GM19043 (cell line): Measurements from ENCODE around the gene DLX6.

Experiments used
- ATAC-seq: cut with Tn5 transposase; IDR thresholded peaks from one replicate; pipeline ENCODE4 v1.9.1; 2021; ENCODE audit warnings: low read depth; ENCODE audit not compliant: unreplicated experiment

DLX6 gene

DNA sequence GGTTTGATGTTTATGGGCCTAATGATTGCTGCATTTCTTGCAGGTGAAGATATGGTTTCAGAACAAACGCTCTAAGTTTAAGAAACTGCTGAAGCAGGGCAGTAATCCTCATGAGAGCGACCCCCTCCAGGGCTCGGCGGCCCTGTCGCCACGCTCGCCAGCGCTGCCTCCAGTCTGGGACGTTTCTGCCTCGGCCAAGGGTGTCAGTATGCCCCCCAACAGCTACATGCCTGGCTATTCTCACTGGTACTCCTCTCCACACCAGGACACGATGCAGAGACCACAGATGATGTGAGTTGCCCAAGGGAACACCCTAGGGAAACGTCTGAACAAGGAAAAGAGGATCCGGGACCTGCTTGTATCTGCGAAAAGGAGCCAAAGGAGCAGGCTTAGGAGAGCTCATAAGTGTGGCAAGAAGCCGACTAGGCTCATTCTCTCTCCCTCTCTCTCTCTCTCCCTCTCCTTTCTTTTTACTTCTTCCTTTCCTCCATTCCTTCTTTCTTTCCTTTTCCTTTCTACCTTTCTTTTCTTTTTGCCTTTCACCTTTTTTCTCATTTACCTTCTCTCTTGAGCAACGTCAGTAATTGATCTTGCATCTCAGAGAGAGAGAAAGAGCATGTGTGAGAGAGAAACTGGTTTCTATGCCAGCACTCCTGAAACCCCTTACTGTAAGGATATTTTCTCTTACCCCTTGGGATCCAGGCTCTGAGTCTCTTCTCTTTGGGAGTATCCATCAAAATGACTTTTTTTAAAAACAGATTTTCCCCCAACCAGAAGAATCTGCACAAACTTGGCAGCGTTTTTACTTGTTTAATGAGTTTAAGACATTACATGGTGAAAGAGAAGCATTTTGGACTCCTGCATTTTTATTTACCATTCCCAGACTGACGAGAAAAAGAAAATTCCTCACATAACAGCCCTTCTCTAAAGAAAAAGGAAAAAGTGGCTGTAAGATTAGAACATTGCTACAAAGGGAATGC, 4.7 kb downstream of the DLX6 start:
- no peak for ATAC-seq

DNA sequence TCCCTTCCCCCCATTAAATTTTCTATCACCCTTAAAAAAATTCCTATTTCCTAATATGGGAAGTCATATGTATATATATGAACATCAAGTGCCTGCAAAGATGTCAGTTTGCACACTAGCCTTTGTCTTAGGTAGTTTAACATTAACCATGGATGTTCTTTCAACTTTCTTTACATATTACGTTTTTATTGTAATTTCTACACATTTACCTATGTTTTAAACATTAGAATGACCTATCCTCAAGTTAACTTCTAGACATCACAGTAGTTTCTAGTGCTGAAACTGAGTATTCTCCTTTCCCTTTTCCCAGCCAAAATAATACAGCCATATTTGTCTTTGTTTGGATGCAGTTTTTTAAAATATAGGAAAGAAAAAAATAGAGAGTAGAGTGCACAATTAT, 5.8 kb downstream of the DLX6 start:
- ATAC-seq = no peak

DNA sequence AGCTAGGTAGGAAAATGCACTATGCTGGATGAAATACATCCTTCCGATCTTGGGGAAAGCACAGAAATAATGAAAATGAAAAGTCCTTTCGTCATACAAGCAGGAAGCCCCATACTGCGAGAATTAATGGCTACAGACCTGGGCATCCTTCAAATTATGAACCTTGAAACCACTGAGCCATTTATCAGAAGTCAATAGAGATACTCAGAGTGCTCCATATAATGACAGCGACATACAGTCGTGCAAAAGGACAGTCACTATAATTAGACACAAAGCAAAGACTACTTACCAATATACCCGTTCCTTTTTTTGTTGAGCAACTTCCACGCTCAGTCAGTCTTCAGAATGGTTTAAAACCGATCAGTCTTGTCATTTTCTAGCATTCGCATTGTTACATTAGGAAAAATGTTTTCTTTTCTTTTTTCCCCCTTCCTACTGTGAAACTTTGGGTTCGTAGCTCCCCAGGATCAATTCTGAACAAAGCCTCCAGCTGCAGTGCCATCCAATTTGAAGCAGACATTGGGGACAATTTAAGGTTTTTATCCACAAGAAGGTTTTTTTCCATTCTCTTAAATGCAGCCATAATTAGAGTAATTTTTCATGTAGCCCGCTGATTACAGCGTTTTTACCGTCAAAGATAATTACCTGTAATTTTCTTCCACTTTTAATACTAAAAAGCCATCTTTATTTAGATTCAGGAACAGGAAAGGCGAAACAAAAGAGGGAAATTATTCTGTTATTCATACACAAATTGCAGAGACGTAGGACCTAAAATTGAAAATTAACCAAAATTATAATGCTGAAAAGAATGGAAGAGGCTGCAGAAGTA, 6.4 kb downstream of the DLX6 start:
- no peak for ATAC-seq

DNA sequence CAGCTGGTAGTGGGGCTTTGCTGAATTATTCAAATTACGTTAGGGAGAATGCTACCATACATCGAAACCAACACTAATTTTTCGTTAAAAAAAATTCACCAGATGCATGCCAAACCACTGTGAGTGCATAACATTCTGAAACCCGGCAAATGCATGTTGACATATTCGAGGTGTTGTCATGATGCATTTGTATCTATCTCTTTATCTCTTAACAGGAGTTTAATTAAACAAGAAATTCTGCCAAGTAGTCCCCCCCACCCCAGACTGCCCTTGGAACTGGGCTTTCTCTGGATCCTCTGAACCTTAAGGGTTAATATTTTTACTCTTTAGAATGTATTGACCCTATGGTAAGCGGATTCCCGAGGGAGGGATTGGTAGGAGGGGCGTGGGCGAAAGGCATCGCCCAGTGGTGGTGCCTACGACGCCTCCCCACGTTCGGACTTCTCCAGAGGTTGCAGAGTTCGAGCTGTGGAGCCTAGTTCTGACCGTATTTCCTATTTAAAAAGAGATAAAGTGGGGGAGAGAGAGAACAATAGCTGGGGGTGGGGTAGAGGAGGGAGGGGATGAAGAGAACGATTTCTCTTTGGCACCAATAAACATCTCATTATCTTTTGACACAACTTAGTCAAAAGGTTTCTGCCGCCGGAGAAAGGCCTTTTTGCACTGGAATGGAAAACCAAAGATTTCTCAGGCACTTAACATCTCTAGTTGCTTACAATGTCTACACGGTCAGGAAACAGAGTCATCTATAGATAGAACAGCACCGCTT, 7.2 kb downstream of the DLX6 start:
- ATAC-seq = no peak

DNA sequence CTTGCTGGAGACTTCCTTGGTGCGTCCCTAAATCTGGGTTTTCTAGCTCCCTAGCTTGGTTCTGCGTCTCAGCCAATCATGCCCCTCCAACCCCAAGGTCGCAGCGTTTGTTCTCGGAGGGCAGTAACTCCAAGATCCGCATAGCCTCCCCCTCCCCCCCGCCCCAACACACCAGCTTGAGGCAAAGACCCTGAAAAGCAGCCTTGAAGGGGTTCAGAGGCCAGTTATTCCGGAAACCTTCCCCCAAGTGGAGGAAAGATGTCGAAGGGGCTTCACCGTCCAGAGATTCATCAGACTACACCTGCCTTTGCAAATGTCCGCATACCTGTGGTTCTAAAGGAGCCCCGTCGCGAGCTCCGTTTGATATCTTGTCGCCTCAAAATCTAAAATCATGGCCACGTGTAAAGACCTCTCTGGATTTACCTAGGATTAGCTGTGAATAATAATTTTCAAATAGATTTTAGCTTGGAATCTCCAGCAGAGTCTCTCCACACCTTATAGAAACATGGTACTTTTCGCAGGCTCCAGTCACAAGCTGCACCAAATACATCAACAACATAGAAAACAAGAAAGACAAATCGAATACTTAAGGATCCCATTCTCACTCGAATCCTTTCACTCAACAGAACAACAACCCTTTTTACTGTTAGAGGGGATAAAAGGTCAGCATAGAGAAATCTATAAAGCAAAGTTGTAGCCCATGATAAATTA, 7.9 kb downstream of the DLX6 start:
- ATAC-seq = no peak

DNA sequence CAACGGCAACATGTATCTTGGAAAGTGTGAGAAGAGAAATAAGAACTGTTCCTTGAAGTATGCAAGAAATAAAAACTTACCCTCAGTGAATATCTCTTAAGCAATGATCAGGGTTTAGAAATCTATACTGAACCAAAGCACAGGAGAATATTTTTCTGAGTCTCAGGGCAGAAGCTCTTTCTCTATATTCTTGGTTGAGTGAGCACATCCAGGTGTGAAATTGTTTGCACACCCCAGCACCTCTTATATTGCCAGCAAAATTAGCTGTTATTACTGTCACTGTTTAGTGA, 8.4 kb downstream of the DLX6 start:
- no peak for ATAC-seq

DNA sequence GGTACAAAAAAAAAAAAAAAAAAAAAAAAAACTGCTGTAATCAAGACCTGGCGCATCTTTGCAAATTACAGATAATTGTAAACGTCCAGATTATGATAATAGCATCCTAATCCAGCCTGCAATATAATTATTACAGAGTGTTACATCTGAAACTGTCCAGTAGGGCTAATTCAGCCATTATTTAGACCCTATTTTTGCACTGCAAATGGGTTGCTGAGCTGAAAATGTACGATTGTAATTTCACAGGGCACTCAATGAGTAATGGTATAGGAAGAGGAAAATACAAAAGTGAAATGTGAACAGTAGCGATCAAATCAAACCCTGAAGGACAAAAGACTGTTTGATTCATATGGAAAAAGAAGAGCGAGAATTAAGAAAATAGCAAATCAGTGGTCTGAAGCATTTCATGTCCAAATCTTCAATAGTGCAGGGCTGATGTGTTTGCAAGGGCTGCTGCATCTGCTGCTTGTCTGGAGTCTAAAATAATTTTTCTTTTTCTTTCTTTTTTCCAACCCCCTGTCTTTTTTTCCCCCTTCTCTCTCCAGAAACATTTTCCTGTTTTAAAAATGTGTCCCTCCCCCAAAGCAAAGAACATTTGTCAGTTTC, 8.9 kb downstream of the DLX6 start:
- ATAC-seq = no peak

DNA sequence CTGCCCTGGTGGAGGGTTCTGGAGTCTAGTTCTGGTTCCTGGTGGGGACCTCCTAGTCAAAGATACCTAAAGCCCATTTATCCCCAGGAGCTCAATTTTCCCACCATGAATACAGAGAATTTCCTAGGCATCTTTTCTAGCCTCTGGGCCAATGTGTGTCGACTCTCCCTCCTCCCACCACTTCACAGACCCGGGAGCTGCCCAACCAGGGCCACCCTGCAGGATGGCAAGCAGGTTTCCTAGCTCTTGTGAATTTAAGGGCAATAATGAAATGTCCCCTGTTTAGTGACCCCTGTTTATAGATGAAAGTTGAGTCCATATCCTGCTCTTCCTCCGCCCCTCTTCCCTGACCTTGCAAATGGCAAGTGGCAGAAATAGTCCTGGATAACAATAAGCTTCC, 9.9 kb downstream of the DLX6 start:
- no peak for ATAC-seq

DNA sequence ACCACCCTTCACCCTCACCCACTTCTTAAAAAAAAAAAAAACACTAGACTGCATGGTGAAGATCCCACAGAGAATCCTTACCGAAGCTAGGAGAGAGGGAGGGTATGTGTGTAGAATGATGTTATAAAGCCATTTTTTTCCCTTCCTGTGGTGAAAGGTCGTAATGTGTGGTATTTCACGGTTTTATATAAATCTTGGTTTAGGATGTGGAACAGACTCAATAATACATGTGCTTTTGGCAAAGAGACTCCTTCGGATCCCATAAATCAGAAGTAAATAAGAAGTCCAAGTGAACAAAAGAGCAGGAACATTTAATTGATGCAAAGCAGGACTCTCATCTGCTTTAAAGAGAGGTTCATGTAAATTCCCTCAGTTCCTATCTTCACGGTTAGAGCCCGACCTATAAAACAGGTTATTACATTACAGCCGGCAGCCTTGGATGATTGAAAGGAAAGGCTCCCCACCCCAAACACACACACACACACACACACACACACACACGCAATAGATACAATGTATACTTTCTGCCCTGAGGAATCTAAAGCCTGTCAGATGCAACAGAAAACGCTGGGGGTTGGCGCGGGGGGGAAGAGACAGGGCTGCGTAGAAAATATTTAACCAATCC, 10.5 kb downstream of the DLX6 start:
- ATAC-seq = no peak

DNA sequence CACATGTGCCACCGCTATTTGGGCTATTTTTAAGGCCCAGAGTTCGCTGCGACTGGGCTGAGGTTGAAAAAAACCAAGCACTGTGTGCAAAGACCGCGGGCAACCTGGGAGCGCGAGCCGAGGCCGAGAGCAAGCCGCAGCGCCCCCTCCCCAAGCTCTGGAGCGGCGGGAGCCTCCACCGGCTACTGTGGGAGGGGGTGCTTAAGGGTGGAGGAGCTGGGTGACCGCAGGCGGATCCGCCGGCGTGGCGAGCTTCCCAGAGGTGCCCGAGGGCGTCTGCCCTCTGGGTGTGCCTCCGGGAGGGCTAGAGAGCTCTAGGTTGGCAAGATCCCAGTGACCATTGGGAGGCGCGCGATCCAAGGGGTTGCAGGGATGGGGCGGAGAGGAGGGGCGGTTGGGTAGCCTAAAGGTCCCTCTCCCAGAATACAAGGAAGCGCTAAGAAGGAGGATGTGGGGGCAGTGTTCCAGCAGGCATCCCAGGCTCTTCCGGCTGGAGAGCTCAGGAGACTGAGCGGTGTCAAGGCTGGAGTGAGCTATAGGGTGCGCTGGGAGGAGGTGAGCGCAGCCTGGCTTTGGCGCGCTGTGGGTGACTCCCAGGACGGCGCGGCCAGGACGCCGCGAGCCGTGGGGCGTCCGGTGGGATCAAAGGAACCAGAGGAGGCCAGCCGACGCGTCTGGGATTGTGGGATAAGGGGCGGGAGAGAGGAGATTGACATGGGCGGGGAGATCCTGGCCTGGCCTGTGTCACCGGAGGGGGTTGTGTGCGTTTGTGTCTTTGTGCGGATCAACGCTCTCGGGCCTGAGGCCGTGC, 11.2 kb downstream of the DLX6 start:
- no peak for ATAC-seq

DNA sequence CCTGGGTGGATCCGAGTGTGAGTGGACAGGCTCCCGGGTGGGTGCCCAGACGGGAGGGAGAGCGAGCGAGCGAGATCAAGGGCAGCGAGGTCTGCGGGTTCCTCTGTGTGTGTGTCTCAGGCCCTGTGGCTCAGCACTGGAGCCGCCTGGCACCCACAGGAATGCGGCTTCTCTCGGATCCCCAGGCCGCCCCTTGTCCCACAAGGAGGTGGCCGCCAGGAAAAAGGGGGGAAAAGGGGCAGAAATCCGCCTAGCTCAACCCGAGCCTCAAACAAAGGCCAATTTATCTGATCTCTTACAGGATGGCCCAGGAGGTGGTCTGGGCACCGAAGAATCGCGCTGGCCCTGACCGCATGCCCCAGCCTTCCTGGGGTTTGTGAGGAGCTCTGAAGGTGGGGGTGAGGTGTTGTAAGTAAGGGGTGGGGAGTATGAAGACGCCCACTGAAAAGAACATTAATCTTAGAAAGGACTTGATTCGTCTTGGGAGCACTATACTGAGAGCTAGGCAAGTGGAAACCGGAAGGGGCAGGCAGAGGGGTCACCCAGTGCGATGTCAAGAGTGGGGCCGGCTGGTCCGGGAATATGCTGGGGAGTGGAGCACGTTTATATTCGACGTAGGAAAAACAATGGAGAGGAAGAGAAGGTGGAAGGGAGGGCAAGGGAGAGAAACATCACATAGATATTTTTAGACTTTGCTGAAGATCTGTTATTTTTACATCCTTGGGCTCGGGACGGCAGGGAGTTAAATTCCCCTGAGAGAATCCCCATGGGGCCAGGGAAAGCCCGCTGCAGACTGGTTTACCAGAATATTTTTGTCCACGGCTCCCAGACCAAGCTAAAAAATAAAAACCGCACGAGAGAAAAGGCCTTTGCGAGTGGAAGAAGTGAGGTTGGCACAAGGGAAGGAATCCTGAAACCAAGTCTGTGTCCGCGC, 12.1 kb downstream of the DLX6 start:
- no peak for ATAC-seq

DNA sequence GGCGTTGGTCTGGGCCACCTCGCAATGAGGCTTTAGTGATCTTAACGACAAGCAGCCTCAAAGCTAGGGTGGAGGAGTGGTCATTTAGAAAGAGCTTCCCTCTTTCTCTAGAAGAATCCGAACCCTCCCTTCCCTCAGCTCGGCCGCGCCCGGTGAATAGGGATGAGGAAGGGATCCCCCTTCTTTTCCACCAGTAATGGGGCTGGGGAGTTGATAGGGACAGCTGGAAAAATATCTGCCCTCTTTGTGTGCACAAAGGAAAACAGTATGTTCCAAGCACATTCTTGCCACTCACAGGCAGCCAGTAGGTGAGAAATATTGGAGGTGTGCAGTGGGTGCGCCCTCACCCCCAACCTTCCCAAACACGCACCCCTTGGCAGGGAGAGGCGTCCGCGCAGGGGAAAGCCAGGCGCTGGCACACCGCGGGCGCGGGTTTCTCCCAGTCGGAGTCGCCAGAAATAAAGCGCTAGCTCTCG, 12.8 kb downstream of the DLX6 start:
- no peak for ATAC-seq

DNA sequence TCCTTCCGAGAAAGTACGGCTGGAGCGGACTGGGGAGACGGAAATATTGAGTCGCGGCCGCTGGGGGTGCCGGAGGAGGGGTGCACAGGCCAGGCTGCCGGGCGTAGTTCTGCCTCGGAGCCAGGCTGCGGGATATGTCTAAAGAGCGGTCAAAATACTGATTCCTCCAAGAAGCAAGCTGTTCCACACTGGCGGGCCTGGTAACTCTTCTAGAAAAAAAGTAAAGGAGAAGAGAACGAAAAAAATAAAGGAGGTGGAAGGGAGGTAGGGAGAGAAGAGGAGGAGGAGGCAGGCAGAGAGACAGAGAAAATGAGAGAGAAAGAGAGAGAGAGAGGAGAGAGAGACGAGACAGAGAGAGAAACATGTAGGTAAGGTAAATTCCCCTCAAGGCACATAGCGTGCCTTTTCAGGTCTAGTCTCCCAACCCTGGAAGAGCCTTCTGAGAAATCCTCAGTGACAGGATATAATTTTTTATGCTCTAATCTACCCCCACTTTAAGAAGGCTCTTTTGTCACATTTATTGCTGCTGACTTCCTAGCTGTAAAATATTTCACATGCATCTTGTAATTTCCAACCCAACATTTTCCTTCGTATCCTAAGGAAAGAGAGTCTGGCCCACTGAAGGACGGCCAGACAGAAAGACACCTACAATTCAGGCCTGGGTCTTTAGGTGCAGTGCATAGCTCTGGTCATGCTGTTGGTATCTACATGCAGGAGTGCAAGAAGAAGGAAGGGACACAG, 13.6 kb downstream of the DLX6 start:
- ATAC-seq = no peak

DNA sequence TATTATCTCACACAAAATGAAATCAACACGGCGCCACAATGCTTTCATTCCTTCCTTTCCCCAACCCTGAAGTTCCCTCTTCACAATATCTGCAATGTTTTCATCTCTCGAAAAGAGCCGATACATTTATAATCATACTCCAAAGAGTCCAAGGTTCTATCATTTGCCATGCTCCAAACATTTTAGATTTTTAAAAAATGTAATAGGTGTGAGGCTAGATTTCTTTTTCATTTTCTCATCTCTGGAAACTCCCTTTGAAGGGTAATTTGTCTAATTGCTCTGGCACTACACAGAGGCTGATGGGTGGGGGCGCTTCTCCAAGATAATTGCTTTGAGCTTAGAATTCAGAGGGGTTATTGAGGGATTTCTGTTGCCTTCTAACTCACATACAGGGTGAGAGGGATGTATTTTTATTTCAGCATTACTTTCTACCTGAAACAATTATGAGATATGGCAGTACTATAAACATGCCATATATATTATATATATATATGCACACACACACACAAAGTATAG, 14.4 kb downstream of the DLX6 start:
- ATAC-seq = no peak

DNA sequence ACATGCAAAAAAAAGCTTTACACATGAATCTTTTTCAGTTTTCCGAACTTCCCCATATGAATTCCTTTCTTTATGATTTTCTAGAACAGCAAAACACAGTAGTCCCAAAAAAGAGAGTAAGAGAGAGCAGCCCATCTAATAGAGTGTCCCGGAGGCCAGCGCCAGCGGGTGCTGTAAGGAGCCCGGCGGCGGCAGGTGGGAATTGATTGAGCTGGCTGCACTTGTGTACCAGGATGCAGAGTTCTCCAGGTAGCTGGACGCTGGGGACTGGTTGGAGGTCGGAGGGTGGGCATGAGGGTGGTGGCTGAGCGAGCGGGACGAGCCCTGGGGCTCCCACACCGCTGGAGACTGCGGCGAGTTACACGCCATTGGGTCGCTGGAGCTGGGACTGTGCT, 15.2 kb downstream of the DLX6 start:
- ATAC-seq = no peak

DNA sequence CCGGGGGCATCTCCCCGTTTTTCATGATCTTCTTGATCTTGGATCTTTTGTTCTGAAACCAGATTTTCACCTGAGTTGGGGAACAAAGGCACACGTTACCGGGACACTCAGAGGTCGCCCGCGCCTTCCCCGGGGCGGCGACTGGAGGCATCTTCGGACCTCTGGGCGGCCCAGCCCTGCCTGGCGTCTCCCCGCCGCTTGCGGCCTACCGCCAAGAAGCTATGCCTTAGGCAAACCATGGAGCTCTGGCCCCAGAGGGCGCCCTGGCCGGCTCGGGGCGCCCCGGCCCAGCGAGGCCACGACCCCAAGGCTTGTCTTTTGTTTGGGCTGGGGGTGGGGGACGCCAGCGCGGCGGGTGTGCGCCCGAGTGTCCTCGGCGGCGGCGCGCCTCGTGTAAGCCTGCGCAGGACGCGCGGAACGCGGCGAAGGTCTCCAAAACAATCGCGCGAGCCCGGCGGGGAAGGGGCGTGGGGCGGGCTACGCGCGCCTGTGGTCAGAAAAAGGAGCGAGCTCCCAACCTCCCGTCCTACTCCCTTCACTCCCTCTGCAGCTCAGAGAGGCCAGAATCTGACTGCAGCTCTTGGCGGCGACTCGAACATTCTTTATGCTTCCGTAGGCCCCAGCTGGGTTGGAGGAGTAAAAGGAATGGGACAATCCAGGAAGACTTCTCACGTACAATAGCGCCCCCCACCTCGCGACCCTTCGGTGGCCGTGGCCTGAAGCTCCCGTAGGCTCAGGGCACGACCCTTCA, 15.8 kb downstream of the DLX6 start:
- no peak for ATAC-seq
